Left forelimb (tissue), 1 donor: Measurements from ENCODE around the gene RBM42.
"Not testable (repeated sequence)": the region's sequence is repeated elsewhere in the genome, so short reads cannot be mapped to it uniquely, and the experiment has no call there.

Experiments used
- DNase-seq: peaks from one replicate; pipeline ENCODE4 v3.0.0-alpha.2; 2018; ENCODE audit warnings: low spot score

RBM42 gene

GRCh38 chr19:35628565-35629331, at the start of gene RBM42:
Gene RBM42 (plus strand): TSS chr19:35629036. CDS start chr19:35629154, 118 bp downstream.
- peak; percentile 99 for DNase-seq

- no peak for DNase-seq
Measured at GRCh38 chr19:35582760-35583159, 46.1 kb upstream of the RBM42 start.

- DNase-seq = no peak
Measured at GRCh38 chr19:35585848-35586247, 43.0 kb upstream of the RBM42 start, which contains the start of gene PMIS2. Gene PMIS2 (plus strand): TSS chr19:35586173. CDS start chr19:35586260, 87 bp downstream.

- DNase-seq = no peak
Measured at GRCh38 chr19:35587321-35587720, 41.5 kb upstream of the RBM42 start.

- DNase-seq = no peak
Measured at GRCh38 chr19:35590875-35591274, 38.0 kb upstream of the RBM42 start.

- DNase-seq = no peak
Measured at GRCh38 chr19:35592226-35592625, 36.6 kb upstream of the RBM42 start.

- not testable (repeated sequence) for DNase-seq
Measured at GRCh38 chr19:35595026-35595425, 33.8 kb upstream of the RBM42 start.

- DNase-seq = no peak
Measured at GRCh38 chr19:35595928-35596327, 32.9 kb upstream of the RBM42 start.

GRCh38 chr19:35596366-35596999, 32.4 kb upstream of the RBM42 start:
- no peak for DNase-seq

- DNase-seq = no peak
Measured at GRCh38 chr19:35601971-35602370, 26.9 kb upstream of the RBM42 start.

- not testable (repeated sequence) for DNase-seq
Measured at GRCh38 chr19:35604436-35604835, 24.4 kb upstream of the RBM42 start.

- DNase-seq = not testable (repeated sequence)
Measured at GRCh38 chr19:35607170-35607569, 21.7 kb upstream of the RBM42 start.

GRCh38 chr19:35607661-35608060, 21.2 kb upstream of the RBM42 start:
- no peak for DNase-seq

GRCh38 chr19:35608251-35608650, 20.6 kb upstream of the RBM42 start:
- no peak for DNase-seq

GRCh38 chr19:35609851-35610353, 18.9 kb upstream of the RBM42 start:
- DNase-seq = no peak

- no peak for DNase-seq
Measured at GRCh38 chr19:35612224-35612558, 16.6 kb upstream of the RBM42 start.

GRCh38 chr19:35612559-35613321, 16.1 kb upstream of the RBM42 start, which contains the start of gene HAUS5:
Gene HAUS5 (plus strand): TSS chr19:35612735. CDS start chr19:35612795, 60 bp downstream.
- peak; percentile 97 for DNase-seq

- DNase-seq = no peak
Measured at GRCh38 chr19:35613574-35613973, 15.3 kb upstream of the RBM42 start.

GRCh38 chr19:35615036-35615435, 13.8 kb upstream of the RBM42 start:
- DNase-seq = no peak

GRCh38 chr19:35618857-35619256, 10.0 kb upstream of the RBM42 start:
- no peak for DNase-seq

GRCh38 chr19:35619290-35619923, 9.4 kb upstream of the RBM42 start:
- DNase-seq = no peak

GRCh38 chr19:35620001-35620400, 8.8 kb upstream of the RBM42 start:
- no peak for DNase-seq
